Subcutaneous adipose tissue (tissue), 4 donors: ENCODE measurements around the gene PLA2G2E. TPM values are rescaled to one million over a fixed set of nuclear protein-coding genes. Genes with fewer than 3 reads are reported as not detected.

Source experiments
- total RNA-seq, 4 donors: library from RNA; depleted of rRNA; stranded (reverse); fragments of >200 nt; gene quantifications; one replicate each; pipeline ENCODE4 v1.1.0, GENCODE V29; 2016
- TF ChIP-seq, protein P1 (sequence below): fragments of 450-650 bp; IDR thresholded peaks from one replicate; pipeline ENCODE4 v1.5.1; 2016; ENCODE audit warnings: low read depth, mild to moderate bottlenecking, control low read depth, antibody characterized with exemption, moderate library complexity

Gene PLA2G2E
- total RNA-seq, 4 donors from 2014 or later: not detected

DNA sequence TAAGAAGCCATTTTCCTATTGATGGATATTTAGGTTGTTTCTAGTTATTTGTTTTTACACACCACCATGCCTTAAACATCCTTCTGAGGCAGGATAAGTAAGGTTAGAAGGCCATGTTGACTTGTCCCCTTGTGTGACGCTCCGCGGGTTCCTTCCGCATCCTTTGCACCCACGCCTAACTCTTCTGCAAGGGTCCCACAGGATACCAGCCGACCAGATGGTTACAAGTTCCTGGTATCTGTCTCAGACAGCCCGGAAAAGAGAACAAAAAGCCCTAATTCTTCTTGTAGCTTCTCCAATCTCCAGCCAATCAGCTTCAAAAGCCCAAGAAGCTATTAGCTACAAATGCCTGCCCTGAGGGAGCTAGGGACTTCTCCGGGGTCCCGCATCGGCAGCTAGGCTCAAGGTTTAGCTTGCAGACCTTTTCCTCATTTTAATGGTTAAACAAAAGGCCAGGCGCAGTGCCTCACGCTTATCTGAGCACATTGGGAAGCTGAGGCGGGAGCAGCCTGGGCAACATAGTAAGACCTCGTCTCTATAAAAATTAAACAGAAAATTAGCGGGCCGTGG is 46.2 kb downstream of the PLA2G2E start:
- TF ChIP-seq, protein P1, sequence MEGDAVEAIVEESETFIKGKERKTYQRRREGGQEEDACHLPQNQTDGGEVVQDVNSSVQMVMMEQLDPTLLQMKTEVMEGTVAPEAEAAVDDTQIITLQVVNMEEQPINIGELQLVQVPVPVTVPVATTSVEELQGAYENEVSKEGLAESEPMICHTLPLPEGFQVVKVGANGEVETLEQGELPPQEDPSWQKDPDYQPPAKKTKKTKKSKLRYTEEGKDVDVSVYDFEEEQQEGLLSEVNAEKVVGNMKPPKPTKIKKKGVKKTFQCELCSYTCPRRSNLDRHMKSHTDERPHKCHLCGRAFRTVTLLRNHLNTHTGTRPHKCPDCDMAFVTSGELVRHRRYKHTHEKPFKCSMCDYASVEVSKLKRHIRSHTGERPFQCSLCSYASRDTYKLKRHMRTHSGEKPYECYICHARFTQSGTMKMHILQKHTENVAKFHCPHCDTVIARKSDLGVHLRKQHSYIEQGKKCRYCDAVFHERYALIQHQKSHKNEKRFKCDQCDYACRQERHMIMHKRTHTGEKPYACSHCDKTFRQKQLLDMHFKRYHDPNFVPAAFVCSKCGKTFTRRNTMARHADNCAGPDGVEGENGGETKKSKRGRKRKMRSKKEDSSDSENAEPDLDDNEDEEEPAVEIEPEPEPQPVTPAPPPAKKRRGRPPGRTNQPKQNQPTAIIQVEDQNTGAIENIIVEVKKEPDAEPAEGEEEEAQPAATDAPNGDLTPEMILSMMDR: no peak

DNA sequence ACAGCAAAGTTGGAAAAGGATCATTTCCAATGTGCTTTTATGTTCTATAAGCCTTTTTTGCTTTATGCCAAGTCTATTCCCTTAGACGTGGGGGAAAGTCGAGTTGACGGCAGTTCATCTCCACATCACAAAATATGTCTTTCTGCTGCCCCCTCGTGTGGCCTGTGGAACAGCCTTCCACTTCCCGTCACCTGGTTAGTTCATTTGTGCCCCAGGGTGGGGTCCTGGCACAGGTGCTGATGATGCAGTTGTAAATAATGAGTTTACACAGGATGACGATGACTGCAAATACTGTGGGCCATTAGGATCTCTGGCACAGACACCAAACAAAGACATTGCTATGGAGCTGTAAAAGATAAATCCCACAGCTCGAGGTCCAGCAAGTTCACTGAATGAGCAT is 51.2 kb downstream of the PLA2G2E start:
- TF ChIP-seq, protein P1: no peak

Other genes starting within 250 kb of the PLA2G2E start
- 10 to 100 TPM; 22.5 to 26.2 (median 23.8) TPM for gene TMCO4, start 123.7 kb downstream of the PLA2G2E start, total RNA-seq
- gene RNF186, start 108.3 kb downstream of the PLA2G2E start, total RNA-seq: not detected
- gene OTUD3, start 41.2 kb downstream of the PLA2G2E start, total RNA-seq: 1 to 10 TPM; 3.9 to 7.3 (median 5.9) TPM
- gene PLA2G2A, start 56.0 kb upstream of the PLA2G2E start, total RNA-seq: 1,000 to 10,000 TPM in 2 of 4 donors, 100 to 1,000 TPM in 2; 214 to 1,021 (median 701) TPM
- gene PLA2G5, start 146.6 kb upstream of the PLA2G2E start, total RNA-seq: 1 to 10 TPM; 2.9 to 5.5 (median 4.0) TPM
- gene PLA2G2D, start 195.9 kb upstream of the PLA2G2E start, total RNA-seq: under 1 TPM in 1 of 4 donors, not detected in 3; 0.17 TPM
- gene PLA2G2F, start 215.7 kb upstream of the PLA2G2E start, total RNA-seq: not detected